ENCODE data around the gene IL1RAPL1. TPM values are rescaled to one million over a fixed set of nuclear protein-coding genes. Genes with fewer than 3 reads are reported as not detected.

The IL1RAPL1 gene
- total RNA-seq, 1 donor from 2014 or later: 2.7 TPM

GRCh38 chrX:28717864-28718263 is 130.6 kb downstream of the IL1RAPL1 start:
- TF ChIP-seq CTCF (conservative IDR thresholded peaks at IDR 0.05): no peak
- Mint-ChIP-seq H3K4me3 (no peak overlapping the region), H3K9me3 (peaks cover 7% of the 10 kb centered on the region), H3K4me1 (no peaks in the 10 kb centered on the region), H3K27me3 (ENCODE audit: low read depth) (no peaks in the 10 kb centered on the region), H3K27ac (ENCODE audit: unreplicated experiment) (no peak overlapping the region), H3K36me3 (ENCODE audit: low read depth) (no peaks in the 10 kb centered on the region)
- no peak for DNase-seq (ENCODE audit: low read depth, low spot score)

GRCh38 chrX:28718450-28718849 is 131.2 kb downstream of the IL1RAPL1 start:
- H3K27me3 Mint-ChIP-seq (ENCODE audit: low read depth): no peaks in the 10 kb centered on the region
- H3K4me1 Mint-ChIP-seq: no peaks in the 10 kb centered on the region
- TF ChIP-seq CTCF (conservative IDR thresholded peaks at IDR 0.05): no peak
- H3K27ac Mint-ChIP-seq (ENCODE audit: unreplicated experiment): no peak overlapping the region
- H3K9me3 Mint-ChIP-seq: peaks cover 6% of the 10 kb centered on the region
- H3K4me3 Mint-ChIP-seq: no peak overlapping the region
- H3K36me3 Mint-ChIP-seq (ENCODE audit: low read depth): peaks cover 2% of the 10 kb centered on the region
- DNase-seq (ENCODE audit: low read depth, low spot score): no peak

- Mint-ChIP-seq H3K4me1 (no peaks in the 10 kb centered on the region), H3K36me3 (ENCODE audit: low read depth) (peaks cover 5% of the 10 kb centered on the region)
These were observed 132.4 kb downstream of the IL1RAPL1 start for GRCh38 chrX:28719620-28720019.

GRCh38 chrX:28752330-28752729 is 165.1 kb downstream of the IL1RAPL1 start:
- no peak for DNase-seq (ENCODE audit: low read depth, low spot score)
- no peaks in the 10 kb centered on the region for H3K4me1 Mint-ChIP-seq
- no peaks in the 10 kb centered on the region for H3K36me3 Mint-ChIP-seq (ENCODE audit: low read depth)
- H3K27ac Mint-ChIP-seq (ENCODE audit: unreplicated experiment): no peak overlapping the region
- no peak overlapping the region for H3K4me3 Mint-ChIP-seq
- no peaks in the 10 kb centered on the region for H3K27me3 Mint-ChIP-seq (ENCODE audit: low read depth)
- TF ChIP-seq CTCF (conservative IDR thresholded peaks at IDR 0.05): no peak
- H3K9me3 Mint-ChIP-seq: peaks cover 2% of the 10 kb centered on the region

More at GRCh38 chrX:28719620-28720019, 132.4 kb downstream of the IL1RAPL1 start:
- DNase-seq (ENCODE audit: low read depth, low spot score): no peak
- no peak overlapping the region for H3K4me3 Mint-ChIP-seq
- no peak for TF ChIP-seq CTCF (conservative IDR thresholded peaks at IDR 0.05)
- H3K27ac Mint-ChIP-seq (ENCODE audit: unreplicated experiment): no peak overlapping the region
- H3K27me3 Mint-ChIP-seq (ENCODE audit: low read depth): no peaks in the 10 kb centered on the region
- peaks cover 5% of the 10 kb centered on the region for H3K9me3 Mint-ChIP-seq

GRCh38 chrX:28756175-28756574 is 168.9 kb downstream of the IL1RAPL1 start:
- no peak overlapping the region for H3K4me3 Mint-ChIP-seq
- DNase-seq (ENCODE audit: low read depth, low spot score): no peak

More at GRCh38 chrX:28756175-28756574, 168.9 kb downstream of the IL1RAPL1 start:
- H3K9me3 Mint-ChIP-seq: no peaks in the 10 kb centered on the region
- no peaks in the 10 kb centered on the region for H3K36me3 Mint-ChIP-seq (ENCODE audit: low read depth)
- H3K27ac Mint-ChIP-seq (ENCODE audit: unreplicated experiment): no peak overlapping the region
- no peaks in the 10 kb centered on the region for H3K4me1 Mint-ChIP-seq
- H3K27me3 Mint-ChIP-seq (ENCODE audit: low read depth): no peaks in the 10 kb centered on the region
- no peak for TF ChIP-seq CTCF (conservative IDR thresholded peaks at IDR 0.05)
